Endothelial cell of umbilical vein (primary cell): ENCODE data around the gene CEACAM20. TPM values are rescaled to one million over a fixed set of nuclear protein-coding genes. Genes with fewer than 3 reads are reported as not detected.

Source experiments
- BruUV-seq: library from RNA; stranded (reverse); fragments of 400-500 nt; replicated peaks from 2 replicates; lab custom pipeline; 2021; lab: Mats Ljungman, UMichigan
- CTCF ChIA-PET: fragments of 300-600, 350-600 bp; sonication (Branson Sonifier 250); formaldehyde crosslinking; loops from one replicate; lab custom pipeline; 2021; ENCODE audit warnings: antibody characterized with exemption, inconsistent platforms; lab: Charles Lee
- POLR2A ChIA-PET: fragments of 300-600, 350-600 bp; sonication (Branson Sonifier 250); formaldehyde crosslinking; loops from one replicate; lab custom pipeline; 2021; ENCODE audit warnings: antibody characterized with exemption, inconsistent platforms; lab: Charles Lee
- DNase-seq: peaks from one replicate; pipeline ENCODE4 v3.0.0-alpha.2; 2011; ENCODE audit warnings: low read depth, low spot score
- FAIRE-seq: peaks from 2 replicates; lab custom pipeline; 2011; peaks lifted over from hg19 to GRCh38; lab: Jason Lieb, UNC
- H2AFZ ChIP-seq: 2 replicates; pipeline ENCODE4 v1.6.0; 2012; ENCODE audit warnings: low read depth, low read length, control low read depth, inconsistent platforms
- H3K27ac ChIP-seq: 2 replicates; pipeline ENCODE4 v1.5.1; 2011; ENCODE audit warnings: low read depth, mild to moderate bottlenecking, control low read depth, low read length, moderate library complexity; ENCODE audit not compliant: insufficient read depth
- H3K27me3 ChIP-seq, 2 experiments: 2 replicates each; pipeline versions ENCODE4 v1.6.0 to v1.6.1; 2011; ENCODE audit warnings: low read length in 2 of 2, mixed read lengths in 1 of 2; ENCODE audit not compliant: control insufficient read depth in 2 of 2, insufficient read depth in 2 of 2
- H3K36me3 ChIP-seq, 2 experiments: 2 replicates in 1 of 2; 3 replicates in 1 of 2; pipeline ENCODE4 v1.5.1; 2011; ENCODE audit warnings: low read length in 2 of 2, mild to moderate bottlenecking in 1 of 2, moderate library complexity in 1 of 2; ENCODE audit not compliant: control insufficient read depth in 2 of 2, insufficient read depth in 2 of 2; ENCODE audit errors: extremely low read depth in 1 of 2
- H3K4me1 ChIP-seq: 3 replicates; pipeline ENCODE4 v1.5.1; 2011; ENCODE audit warnings: mild to moderate bottlenecking, low read length; ENCODE audit not compliant: control insufficient read depth, insufficient read depth; ENCODE audit errors: extremely low read depth
- H3K4me2 ChIP-seq: 2 replicates; pipeline ENCODE4 v1.6.1; 2011; ENCODE audit warnings: low read length, control low read depth, mixed read lengths; ENCODE audit not compliant: insufficient read depth
- H3K4me3 ChIP-seq, 3 experiments: fragments of 200-600 bp in 1 of 3; sonication (generic), shearing (Covaris generic) in 1 of 3; replicated peaks in 1 of 3; 2 replicates each; pipeline ENCODE4 v1.5.1; 2011 to 2016; ENCODE audit warnings: control low read depth in 3 of 3, low read length in 3 of 3, mild to moderate bottlenecking in 2 of 3, inconsistent platforms in 1 of 3, low read depth in 1 of 3, moderate library complexity in 1 of 3; ENCODE audit not compliant: insufficient read depth in 1 of 3
- H3K79me2 ChIP-seq: 2 replicates; pipeline ENCODE4 v1.6.0; 2012; ENCODE audit warnings: low read length, inconsistent platforms; ENCODE audit not compliant: control insufficient read depth, insufficient read depth
- H3K9ac ChIP-seq: replicated peaks from 2 replicates; pipeline ENCODE3; 2011; ENCODE audit warnings: low read length, control low read depth; ENCODE audit not compliant: insufficient read depth; ENCODE audit errors: extremely low read depth
- H3K9me1 ChIP-seq: replicated peaks from 3 replicates; pipeline ENCODE4 v1.6.0; 2011; ENCODE audit warnings: mild to moderate bottlenecking, low read length; ENCODE audit not compliant: control insufficient read depth, insufficient read depth; ENCODE audit errors: extremely low read depth
- H3K9me3 ChIP-seq: replicated peaks from 2 replicates; pipeline ENCODE4 v1.5.1; 2012; ENCODE audit warnings: low read length, inconsistent platforms; ENCODE audit not compliant: control insufficient read depth, insufficient read depth
- H4K20me1 ChIP-seq: replicated peaks from 2 replicates; pipeline ENCODE3; 2011; ENCODE audit warnings: mild to moderate bottlenecking, low read length; ENCODE audit not compliant: control insufficient read depth, insufficient read depth; ENCODE audit errors: extremely low read depth
- EZH2 ChIP-seq: IDR thresholded peaks from 2 replicates; pipeline ENCODE4 v1.6.1; 2012; ENCODE audit warnings: borderline replicate concordance, low read depth, mild to moderate bottlenecking, moderate library complexity, low read length, inconsistent platforms; ENCODE audit not compliant: severe bottlenecking
- FOS ChIP-seq: IDR thresholded peaks from 2 replicates; pipeline ENCODE4 v1.6.1; 2011; ENCODE audit warnings: mild to moderate bottlenecking, low read length, moderate library complexity, borderline replicate concordance; ENCODE audit not compliant: insufficient read depth
- GATA2 ChIP-seq: IDR thresholded peaks from 2 replicates; pipeline ENCODE4 v1.7.0; 2011; ENCODE audit warnings: low read depth, mild to moderate bottlenecking, moderate library complexity, mixed read lengths, low read length; ENCODE audit not compliant: insufficient read length, insufficient read depth
- JUN ChIP-seq: IDR thresholded peaks from 2 replicates; pipeline ENCODE4 v1.6.1; 2011; ENCODE audit warnings: borderline replicate concordance, low read depth; ENCODE audit not compliant: insufficient read length, insufficient read depth
- MYC ChIP-seq: IDR thresholded peaks from one replicate; pipeline ENCODE4 v1.6.1; 2011; ENCODE audit warnings: mild to moderate bottlenecking, low read depth, low read length
- POLR2A ChIP-seq: IDR thresholded peaks from 2 replicates; pipeline ENCODE4 v1.6.1; 2012; ENCODE audit warnings: low read depth, mild to moderate bottlenecking, control low read depth, low read length
- POLR2AphosphoS5 ChIP-seq: IDR thresholded peaks from 2 replicates; pipeline ENCODE4 v1.6.1; 2012; ENCODE audit warnings: low read depth, mild to moderate bottlenecking, control low read depth, low read length, moderate library complexity; ENCODE audit not compliant: insufficient read depth
- dilution Hi-C: fragments of 300-500 bp; cut with MboI; formaldehyde crosslinking; loops from one replicate; pipeline ENCODE4 v1.15.0; 2019; ENCODE audit warnings: low sequenced_read_pairs; ENCODE audit not compliant: extremely low pct_ligation_motif_present
- intact Hi-C: fragments of 100-400 bp; cut with micrococcal nuclease; formaldehyde crosslinking; loops from one replicate; pipeline ENCODE4 v1.10.0; 2022
- polyA plus RNA-seq, 4 experiments: library from polyadenylated mRNA; depleted of rRNA in 3 of 4; stranded (reverse) in 3 of 4; unstranded in 1 of 4; fragments of >200 nt; gene quantifications; 2 replicates each; pipeline versions ENCODE4 v1.2.1 to v1.2.3, GENCODE V29; 2011 to 2012; ENCODE audit warnings: missing spikeins in 1 of 4
- total RNA-seq: library from RNA; stranded (reverse); gene quantifications from 2 replicates; pipeline ENCODE4 v1.2.3, GENCODE V29; 2021
- TF ChIP-seq, protein P1 (sequence below), 2 donors: IDR thresholded peaks; 1 replicate in 1 of 2; 2 replicates in 1 of 2; pipeline ENCODE4 v1.5.1; 2011; ENCODE audit warnings: low read length in 2 of 2, mild to moderate bottlenecking in 2 of 2, moderate library complexity in 2 of 2, control low read depth in 1 of 2, inconsistent platforms in 1 of 2, low read depth in 1 of 2; ENCODE audit not compliant: insufficient read depth in 1 of 2; ENCODE audit errors: extremely low read depth in 1 of 2
- TF ChIP-seq, protein P2 (sequence below): IDR thresholded peaks from 2 replicates; pipeline ENCODE4 v1.6.1; 2011; ENCODE audit not compliant: insufficient read depth, insufficient read length

The CEACAM20 gene
- total and polyA plus RNA-seq, 2 donors (not counting 3 experiments of a cell fraction or from before 2014, with no cell fraction given), result 0.06 TPM; not detected in 1

DNA sequence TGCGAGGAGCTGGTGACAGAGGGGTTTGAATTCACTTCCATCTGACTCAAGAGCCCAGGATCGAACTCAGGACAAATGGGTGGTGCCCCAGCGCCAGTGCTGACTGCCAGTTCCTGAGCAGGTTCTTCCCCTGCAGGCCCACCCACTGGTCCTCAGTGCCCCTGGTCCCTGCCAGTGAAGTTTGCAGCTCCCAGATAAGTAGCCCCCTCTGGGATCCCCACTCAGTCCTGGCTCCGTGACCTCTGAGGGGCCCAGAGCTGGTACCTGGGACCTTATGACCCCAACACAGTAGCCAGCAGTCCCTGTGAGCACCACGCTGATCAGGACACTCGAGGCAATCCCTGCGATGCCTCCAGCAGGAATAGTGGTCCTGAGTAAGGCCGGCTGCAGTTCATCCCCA is 11.3 kb upstream of the CEACAM20 start:
- DNase-seq (no peak), FAIRE-seq (no peak)
- no peaks in the 10 kb centered on the region for H3K36me3 ChIP-seq
- dilution Hi-C loops (no loop called here), intact Hi-C loops (no loop called here)
- no peak overlapping the region for H3K4me3 ChIP-seq
- H3K4me2 ChIP-seq, result no peak overlapping the region
- H3K27ac ChIP-seq, result no peak overlapping the region
- H3K79me2 ChIP-seq, result no peaks in the 10 kb centered on the region
- BruUV-seq, result no TSS peak
- H3K9ac ChIP-seq, result no peak overlapping the region
- no peaks in the 10 kb centered on the region for H4K20me1 ChIP-seq
- TF ChIP-seq EZH2 (no peak), FOS (no peak), MYC (no peak), POLR2AphosphoS5 (no peak)
- TF ChIP-seq, protein P1, sequence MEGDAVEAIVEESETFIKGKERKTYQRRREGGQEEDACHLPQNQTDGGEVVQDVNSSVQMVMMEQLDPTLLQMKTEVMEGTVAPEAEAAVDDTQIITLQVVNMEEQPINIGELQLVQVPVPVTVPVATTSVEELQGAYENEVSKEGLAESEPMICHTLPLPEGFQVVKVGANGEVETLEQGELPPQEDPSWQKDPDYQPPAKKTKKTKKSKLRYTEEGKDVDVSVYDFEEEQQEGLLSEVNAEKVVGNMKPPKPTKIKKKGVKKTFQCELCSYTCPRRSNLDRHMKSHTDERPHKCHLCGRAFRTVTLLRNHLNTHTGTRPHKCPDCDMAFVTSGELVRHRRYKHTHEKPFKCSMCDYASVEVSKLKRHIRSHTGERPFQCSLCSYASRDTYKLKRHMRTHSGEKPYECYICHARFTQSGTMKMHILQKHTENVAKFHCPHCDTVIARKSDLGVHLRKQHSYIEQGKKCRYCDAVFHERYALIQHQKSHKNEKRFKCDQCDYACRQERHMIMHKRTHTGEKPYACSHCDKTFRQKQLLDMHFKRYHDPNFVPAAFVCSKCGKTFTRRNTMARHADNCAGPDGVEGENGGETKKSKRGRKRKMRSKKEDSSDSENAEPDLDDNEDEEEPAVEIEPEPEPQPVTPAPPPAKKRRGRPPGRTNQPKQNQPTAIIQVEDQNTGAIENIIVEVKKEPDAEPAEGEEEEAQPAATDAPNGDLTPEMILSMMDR (IDR thresholded peaks at IDR 0.05; ENCODE audit: extremely low read depth in 1 of 2, insufficient read depth in 1 of 2, low read depth in 1 of 2, low read length in 2 of 2), result no peak
- no peaks in the 10 kb centered on the region for H3K9me3 ChIP-seq
- peaks cover 0 to 2% of the 10 kb centered on the region in 2 experiments for H3K27me3 ChIP-seq
- H3K9me1 ChIP-seq, result no peaks in the 10 kb centered on the region
- POLR2A ChIA-PET, result no interaction called here
- no peaks in the 10 kb centered on the region for H3K4me1 ChIP-seq
- no peak overlapping the region for H2AFZ ChIP-seq
- CTCF ChIA-PET, result interaction anchor here (1.7 kb wide), 1 partner anchor 16 kb away, joined by 3 read pairs; no protein-coding TSS in a partner anchor

DNA sequence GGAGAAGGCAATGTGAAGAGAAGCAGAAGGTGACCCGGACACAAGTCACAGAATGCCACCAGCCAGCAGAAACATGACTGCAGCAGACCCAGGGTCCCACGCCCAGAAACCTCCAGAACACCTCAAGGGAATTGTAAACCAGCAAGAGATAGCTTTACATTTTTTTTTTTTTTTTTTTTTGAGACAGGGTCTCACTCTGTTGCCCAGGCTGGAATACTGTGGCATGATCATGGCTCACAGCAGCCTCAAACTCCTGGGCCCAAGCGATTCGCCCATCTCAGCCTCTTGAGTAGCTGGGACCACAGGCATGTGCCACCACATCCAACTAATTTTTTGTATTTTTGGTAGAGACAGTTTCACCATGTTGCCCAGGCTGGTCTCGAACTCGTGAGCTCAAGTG is 10.5 kb upstream of the CEACAM20 start:
- ChIA-PET CTCF (interaction anchor here (1.4 to 2.0 kb wide), 4 partner anchors 10 to 31 kb away, joined by 3 to 7 read pairs (median 4); partner anchors contain the start of gene CEACAM20), POLR2A (no interaction called here)
- no peaks in the 10 kb centered on the region for H3K79me2 ChIP-seq
- H3K27ac ChIP-seq, result no peak overlapping the region
- no peaks in the 10 kb centered on the region for H4K20me1 ChIP-seq
- no peak overlapping the region for H3K4me2 ChIP-seq
- no peaks in the 10 kb centered on the region for H3K36me3 ChIP-seq
- no TSS peak for BruUV-seq
- FAIRE-seq (no peak), DNase-seq (no peak)
- no peaks in the 10 kb centered on the region for H3K9me1 ChIP-seq
- no peaks in the 10 kb centered on the region for H3K4me1 ChIP-seq
- dilution Hi-C loops (no loop called here), intact Hi-C loops (no loop called here)
- H3K27me3 ChIP-seq, result peaks cover 3 to 5% of the 10 kb centered on the region in 2 experiments
- no peak for TF ChIP-seq JUN
- no peak for TF ChIP-seq EZH2
- no peak for TF ChIP-seq POLR2AphosphoS5
- TF ChIP-seq, protein P1 (IDR thresholded peaks at IDR 0.05; ENCODE audit: extremely low read depth in 1 of 2, insufficient read depth in 1 of 2, low read depth in 1 of 2, low read length in 2 of 2), result no peak
- TF ChIP-seq FOS, result no peak
- TF ChIP-seq, protein P2, sequence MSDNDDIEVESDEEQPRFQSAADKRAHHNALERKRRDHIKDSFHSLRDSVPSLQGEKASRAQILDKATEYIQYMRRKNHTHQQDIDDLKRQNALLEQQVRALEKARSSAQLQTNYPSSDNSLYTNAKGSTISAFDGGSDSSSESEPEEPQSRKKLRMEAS, result no peak
- TF ChIP-seq GATA2, result no peak
- no peak for TF ChIP-seq POLR2A
- no peak for TF ChIP-seq MYC
- H2AFZ ChIP-seq, result no peak overlapping the region
- H3K9ac ChIP-seq, result no peak overlapping the region
- no peak overlapping the region for H3K4me3 ChIP-seq
- H3K9me3 ChIP-seq, result no peaks in the 10 kb centered on the region
